GM21390 (cell line): ENCODE measurements around the gene NPAS3.

Experiments used
- ATAC-seq: cut with Tn5 transposase; IDR thresholded peaks from one replicate; pipeline ENCODE4 v1.9.1; 2021; ENCODE audit not compliant: unreplicated experiment

The NPAS3 gene

DNA sequence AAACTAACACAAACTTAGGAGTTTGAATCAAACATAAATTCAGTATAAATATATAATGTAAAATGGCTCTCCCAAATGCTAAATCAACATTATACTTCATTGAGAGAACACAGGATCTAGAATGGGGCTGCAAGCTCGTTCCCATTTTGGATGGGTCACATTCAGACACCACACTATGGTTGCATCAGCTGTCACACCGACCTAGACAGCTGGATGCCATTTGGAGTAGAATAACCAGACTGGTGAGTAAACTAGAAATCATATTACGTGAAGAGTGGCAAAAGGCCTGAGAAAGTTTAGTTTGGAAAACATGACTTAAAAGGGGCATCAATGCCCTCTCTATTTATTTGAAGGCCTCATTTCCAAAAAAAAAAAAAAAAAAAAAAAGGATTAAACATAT is 430.4 kb downstream of the NPAS3 start:
- no peak for ATAC-seq

DNA sequence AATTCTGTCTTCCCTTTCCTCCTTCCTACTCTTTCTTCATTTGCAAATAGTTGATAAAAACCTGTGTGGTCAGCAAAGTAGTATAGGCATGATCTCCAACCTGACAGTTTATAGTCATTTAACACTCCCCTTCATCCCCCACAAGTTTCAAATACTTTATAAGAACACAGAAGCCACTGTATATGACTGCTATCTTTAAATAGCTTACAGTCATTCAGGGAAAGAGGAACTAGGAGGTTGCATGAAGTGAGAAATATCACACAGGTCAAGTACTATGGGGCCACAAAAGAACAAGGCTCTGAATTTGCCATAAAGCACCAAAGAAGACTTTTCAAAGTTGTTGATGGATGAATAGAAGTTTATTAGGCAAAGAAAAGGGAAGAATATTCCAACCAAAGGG is 431.3 kb downstream of the NPAS3 start:
- ATAC-seq: peak; percentile 96

DNA sequence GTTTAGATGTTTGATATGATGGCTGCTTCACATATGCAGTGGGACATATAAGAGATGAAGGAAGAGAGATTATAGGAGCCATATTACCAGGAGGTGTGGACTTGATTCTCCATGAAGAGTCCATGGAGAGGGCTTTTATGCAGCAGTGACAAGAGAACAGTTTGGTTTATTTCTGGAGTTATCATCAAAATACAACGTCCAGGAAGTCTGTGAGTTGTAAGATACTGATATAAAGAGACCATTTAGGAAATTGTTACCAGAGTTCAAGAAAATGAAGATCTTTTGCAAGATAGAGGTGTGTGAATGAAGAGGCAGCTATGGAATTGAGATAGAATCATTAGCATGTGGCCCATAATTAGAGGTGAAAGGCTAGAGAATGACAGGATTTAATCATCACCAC is 431.7 kb downstream of the NPAS3 start:
- no peak for ATAC-seq

DNA sequence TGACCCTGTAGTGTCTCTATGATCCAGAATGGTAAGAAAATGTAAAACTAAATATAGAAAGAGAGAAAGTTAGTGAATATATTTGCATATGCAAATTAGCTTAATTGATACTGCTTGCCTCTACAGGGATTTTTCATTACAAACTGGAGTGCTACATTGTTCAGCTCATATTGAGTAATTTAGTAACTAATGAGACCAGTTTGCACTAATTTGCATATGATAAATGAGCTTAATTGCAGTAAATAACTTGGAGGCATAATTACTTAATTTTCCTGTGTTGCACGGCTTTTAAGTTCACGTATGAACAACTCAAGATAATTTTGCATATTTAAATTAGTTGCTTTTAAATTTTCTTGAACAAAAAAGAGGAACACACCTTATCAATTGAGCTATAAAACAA is 436.5 kb downstream of the NPAS3 start:
- no peak for ATAC-seq

DNA sequence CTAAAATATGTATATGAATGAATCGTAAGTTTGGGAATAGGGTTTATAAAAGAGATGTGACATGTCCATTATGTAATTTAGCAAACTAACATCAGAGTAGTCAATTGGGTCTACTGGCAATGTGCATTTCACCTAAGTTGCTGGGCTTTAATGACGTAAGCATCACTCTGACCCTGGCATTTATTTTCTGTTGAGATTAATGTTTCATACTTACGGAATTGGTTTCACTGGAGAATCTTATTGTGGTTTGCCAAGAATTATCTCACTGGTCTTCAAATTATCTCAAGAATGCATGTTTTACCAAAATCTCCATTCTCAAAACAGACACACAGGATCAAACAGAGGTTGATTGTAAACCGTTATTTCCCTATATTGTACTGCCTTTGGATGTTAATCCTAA is 437.1 kb downstream of the NPAS3 start:
- no peak for ATAC-seq

DNA sequence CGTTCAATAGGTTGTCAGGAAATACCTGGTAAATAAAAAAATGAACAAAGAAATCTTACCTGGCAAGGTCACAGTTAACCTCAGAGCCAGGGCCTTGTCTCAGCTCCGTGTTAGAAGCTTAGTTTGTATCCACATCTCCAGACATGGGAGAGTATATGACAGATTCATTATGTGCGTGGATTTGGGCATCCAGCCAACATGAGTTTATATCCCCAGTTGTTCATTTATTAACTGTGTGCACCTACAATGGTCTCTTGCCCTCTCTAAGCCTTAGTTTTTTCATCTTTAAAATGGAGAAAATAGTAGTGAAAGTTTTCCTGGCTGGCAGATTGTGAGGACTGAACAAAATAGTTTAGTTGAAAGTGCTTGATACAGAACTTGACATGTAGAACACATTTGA is 437.8 kb downstream of the NPAS3 start:
- ATAC-seq: no peak

DNA sequence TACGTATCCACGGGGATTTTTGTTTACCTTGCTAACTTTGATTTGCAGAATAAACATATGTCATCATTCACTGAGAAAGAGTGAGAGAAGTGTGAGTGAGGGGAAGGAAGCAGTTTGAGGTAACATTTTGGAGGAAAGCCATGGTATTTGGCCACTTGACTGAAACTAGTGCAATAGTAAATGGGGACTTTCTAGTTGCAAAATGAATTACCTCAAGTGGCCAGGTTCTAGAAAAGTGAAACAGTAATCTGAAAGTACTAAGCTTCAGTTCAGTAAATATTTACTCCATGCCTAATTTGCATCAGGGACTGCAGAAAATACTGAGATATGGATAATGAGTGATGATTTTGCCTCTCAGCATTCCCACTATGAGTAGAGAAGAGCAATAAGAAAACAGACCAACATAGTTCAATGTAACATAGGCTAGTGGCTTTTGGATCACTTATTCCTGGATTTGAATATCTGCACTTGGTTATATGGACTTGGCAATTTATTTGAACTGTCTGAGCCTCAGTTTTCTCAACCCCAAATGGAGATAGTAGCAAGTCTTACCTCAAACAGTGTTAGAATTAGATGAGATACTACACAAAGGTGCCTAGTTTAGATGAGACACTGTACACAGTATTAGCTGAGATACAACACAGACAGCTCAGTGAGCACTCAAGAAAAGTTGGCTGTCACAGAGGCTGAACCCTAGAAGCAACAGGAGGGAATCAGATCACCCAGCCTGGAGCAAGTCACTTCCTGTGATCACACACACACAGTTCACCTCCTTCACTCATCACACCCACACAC is 439.1 kb downstream of the NPAS3 start:
- peak; percentile 85 for ATAC-seq

DNA sequence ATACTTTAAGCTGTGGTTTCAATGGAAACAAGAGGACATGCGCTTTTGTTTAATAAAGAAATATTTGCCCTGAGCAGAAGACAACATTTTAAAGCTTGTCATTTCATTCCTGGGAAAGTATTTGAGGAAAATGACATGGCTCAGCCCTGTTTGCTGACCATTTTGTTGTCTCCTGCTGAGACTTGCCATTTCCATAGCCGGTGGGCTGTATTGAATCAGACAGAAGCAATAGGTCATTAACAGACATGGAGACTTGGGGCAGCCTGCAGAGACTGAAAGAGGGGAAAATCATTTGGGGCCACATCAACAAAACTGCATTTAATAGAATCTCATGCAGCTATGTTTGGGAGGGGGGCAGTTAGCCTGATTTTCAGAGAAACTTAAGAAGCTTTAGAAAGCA is 443.0 kb downstream of the NPAS3 start:
- no peak for ATAC-seq

DNA sequence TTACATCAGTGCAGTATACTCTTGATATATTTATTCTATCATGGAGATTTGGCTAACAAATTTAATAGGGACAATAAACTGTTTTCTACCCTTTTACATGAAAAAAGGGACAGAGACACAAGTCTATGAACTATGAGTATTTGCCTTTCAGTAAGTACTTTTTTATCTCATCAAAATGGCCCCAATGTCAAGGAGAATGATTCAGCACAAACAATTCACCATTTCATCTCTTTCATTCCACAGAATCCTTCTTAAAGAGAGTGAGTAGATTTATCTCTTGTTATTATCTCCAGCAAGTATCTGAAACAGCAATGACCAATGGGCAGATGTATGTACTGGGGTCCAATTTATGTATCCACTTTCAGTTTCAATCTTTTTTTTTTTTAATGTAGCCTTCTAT is 447.5 kb downstream of the NPAS3 start:
- ATAC-seq: no peak

DNA sequence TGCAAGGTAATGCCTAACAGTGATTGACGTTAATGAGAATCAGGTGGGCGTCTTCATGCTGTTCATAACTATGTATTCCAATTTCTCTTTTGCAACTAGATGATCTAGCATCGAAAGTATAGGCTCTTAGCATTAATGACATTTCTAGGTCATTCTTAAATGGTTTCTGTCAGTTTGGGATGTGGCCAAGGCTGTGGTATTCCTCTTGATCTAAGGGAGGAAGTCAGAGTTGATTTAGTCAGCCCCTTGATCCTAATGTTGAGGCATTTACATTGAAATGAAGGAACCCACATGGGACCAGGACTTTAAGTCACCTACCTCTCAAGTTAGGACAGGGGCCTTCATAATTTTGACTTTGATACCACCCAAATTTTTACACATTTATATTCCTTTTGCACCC is 448.1 kb downstream of the NPAS3 start:
- ATAC-seq: no peak

DNA sequence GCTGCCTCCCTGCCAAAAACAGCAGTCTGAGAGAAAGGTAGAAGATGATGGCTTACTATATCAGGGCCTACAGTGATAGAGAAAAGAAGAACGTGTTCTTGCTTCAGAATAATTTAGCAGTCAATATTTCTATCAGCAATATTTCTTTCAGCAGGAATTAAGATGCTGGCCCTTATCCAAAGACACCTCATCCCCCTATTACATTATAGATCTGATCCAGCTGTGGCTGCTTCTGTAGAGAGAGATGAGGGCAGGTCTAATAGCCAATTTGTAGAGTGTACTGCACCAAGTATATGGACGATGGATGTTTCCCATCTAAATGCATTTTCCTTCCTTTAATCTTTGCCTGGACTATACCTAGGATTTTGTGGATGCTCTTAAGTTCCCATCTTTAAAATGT is 451.7 kb downstream of the NPAS3 start:
- ATAC-seq: no peak

DNA sequence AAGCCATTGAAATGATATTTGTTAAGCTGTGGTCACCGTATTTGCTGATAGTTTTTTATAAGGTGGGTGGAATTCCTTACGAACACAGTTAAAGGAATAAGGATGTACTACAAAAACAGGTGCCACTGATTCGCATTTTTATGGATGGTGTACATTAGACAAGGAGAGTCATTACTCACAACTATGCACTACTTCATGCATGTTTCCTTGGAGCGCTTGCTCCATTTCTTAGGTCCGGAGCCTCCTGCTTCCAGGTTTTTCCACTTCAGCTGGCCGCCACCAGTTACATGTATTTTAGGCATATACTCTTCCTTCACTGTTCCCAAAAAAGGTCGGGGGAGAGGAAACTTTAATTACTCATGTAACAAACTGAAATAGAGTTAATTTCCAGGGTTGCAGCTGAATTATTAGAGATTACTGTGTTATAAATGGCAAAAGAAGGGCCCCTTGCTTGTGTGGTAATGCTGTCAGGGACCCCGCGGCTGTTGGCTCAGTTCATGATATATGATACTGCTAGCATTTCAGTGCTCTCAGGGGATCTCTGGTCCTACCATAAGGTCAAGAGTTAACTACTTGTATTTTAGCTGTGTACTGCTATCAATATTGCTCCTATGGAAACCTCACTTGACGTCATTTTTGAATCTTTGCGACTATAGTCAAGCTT is 454.7 kb downstream of the NPAS3 start:
- ATAC-seq: no peak

DNA sequence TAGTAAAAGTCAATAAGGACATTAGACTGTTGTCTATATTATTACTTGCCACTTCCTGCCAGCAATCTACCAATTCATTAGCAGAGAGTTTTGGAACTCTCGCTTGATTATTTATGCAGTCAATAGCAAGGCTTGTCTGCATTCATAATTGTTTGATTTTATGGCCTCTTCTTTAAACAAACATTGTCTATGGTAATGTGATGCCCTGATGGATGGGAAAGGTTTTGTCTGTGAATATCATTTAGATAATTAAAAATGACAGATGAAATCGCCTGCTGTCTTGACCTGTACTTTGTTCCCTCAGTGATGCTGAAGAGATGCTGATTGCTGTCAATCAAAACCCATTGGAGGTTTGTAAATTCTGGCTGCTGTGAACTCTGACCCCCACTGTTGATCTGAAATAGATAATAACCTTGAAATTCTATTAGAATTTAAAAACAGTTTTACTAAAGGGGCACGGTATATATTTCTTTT is 455.3 kb downstream of the NPAS3 start:
- no peak for ATAC-seq

DNA sequence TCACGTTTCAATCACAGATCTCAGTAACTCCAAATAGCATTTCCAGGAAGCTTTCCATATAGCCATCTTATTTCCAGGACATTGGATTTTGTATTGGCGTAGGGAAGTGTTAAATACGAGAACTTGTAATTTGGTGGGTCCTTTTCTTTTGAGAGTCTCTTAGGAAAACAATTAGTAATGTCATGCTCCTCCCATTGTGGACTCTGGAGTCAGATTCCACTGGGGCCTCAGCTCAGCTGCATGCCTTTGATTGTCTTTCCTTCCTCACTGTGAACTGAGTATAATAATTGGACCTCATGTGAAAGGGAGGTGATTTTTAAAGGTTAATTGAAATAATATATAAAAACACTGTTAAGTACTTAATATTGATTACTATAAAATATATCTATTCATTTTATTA is 462.6 kb downstream of the NPAS3 start:
- ATAC-seq: no peak

DNA sequence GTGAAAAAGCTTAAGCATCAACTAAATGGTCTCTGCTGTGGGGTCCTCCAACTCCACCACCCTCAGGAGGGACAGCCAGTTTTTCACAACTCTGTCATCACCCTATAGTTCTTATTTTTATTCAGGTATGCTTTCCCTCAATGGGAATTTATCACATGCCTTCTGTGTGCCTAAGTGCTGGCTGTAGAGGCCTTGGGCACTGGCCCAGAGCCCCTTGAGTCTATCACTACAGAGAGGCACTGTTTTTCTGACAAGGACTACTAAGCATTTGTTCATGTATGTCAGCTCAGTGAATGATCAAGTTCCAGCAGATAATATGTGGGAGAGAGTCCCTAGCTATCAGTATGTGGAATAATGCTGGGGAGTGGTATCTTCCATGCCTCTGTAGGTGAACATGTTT is 463.9 kb downstream of the NPAS3 start:
- ATAC-seq: no peak

DNA sequence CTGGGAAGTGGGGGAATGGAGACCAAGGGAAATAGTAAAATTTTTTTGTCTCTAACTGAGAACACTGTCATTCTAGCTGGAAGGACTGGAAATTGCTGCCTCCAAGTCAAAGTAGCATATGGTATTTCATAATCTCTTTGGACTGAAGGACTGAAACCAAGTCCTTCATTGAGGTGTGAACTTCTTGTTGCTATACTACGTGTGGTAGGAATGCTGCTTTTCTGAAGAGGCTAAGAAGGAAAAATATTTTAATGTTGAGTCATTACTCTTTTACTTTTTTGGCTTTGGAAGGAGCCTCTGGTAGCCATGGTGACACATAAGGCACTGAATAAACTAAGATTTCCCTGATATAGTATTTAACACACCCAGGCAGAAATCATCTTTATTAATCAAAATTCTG is 465.4 kb downstream of the NPAS3 start:
- ATAC-seq: no peak

DNA sequence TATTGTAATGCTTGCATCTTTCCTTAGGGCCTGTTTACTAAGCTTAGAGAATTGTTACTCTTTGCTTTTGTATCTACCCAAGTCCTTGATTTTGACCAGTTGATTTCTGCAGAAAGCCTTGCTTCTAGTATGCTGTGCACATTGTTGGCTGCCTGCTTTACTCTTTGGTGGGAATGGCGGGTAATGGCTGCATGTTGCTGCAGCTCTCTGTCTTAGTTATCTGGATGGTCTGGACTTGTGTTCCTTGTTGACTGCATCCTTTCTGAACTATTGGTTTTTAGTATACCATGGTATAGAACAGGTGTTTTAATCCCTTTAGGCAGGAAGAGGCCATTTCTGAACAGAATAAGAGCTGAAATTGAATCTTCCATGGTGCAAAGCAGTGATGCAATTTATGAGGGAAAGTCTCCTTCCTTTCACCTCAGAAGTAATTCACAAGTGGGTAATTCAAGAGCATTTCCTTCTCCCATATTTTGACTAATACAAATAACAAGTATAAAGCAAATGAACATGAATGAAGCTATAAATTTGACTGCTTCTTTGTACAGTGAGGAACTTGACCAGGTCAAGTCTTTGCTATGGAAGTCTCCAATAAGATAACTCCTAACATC is 466.4 kb downstream of the NPAS3 start:
- no peak for ATAC-seq

DNA sequence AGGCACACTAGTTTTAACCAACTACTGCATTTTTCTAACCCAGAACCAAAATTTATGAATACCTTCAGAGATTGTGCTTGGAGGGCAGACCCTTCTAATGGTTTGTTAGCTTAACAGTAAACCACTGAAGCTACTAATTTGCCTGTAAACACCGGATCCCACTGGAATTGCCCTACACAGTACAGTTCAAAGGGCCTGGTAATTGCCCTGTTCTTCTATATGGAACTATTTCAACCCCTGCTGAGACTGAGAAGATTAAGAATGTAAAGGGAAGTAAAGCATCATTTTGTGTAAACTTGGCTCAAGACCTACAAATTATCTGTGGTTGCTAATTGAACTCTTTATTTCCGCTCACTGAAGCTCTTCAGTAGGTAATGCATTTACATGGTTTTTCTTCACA is 468.1 kb downstream of the NPAS3 start:
- ATAC-seq: no peak

DNA sequence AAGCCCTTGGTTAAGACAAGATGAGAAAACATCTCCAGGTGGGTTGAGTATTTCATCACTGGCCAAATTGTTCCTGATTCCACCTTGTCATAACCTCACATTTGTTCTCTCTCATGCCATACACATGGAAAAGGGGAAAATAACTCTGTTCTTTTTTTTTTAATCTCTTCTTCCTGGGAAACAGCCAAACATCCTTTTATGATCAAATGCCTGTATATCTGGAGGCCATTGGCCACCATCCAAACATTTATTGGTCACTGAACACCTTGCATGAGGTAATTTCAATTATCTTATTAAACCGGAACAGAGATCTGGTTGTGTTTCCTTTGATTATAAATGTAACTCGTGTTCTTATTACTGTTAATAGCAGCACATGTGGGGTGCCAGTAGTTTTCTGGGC is 469.6 kb downstream of the NPAS3 start:
- ATAC-seq: no peak

DNA sequence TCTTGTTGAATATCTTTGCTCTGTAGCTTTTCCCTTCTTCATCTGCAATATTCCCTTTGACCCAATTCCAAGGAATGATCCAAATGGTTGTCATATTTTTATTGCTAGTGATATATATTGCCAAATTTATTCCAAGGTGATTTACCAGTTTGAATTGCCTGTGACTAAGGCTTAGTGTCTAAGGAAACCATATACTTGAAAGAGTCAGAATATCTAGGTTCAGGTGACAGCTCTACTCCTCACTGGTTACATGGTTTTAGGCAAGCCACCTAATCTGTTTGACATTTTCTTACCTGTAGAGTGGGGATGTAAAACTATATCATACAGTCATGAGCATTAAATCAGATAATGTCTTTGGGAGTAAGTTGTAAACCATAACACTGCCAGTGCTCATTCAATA is 473.8 kb downstream of the NPAS3 start:
- ATAC-seq: no peak

DNA sequence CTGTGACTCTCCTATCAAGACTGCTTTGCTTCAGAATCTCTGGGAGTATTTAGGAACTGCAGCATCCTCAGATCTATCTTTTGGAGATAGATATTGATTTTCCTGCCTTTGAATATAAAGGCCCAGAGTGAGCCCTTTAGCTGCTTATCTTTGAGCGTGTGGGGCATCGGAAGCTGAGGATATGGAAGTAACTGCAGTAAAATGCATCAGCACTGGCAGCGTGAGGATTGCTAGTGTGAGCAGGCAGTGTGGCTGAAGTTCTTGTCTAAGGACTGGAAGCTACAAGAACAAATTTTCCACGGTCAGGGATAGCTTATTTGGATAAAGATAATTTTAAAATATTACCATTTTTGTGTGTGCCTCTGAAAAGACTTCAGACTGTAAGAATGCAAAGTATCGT is 474.7 kb downstream of the NPAS3 start:
- ATAC-seq: no peak

DNA sequence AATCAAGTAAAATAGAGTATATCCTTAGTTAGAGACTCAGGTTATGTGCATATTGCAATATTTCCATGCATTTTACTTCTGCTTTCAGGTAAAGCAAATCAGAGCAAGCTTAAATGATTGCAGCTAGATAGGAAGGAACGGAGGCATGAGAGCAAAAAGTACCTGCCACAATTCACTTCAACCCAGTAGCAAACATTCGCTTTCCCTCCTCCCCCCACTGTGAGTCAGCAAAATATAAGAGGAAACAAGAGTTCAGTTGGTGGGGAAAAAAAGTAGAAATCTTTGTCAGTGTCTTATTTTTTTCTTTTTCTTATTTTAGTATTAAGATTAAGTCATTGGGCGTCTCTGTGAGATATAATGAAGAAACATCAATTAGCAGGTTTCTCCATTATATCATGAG is 475.4 kb downstream of the NPAS3 start:
- no peak for ATAC-seq
